Activated CD4-positive, alpha-beta T cell treated with anti-CD3 and anti-CD28 coated beads, Interleukin-2, amount 10 ng/mL, durations not matched to agents 7 days and 5 days (primary cell): ENCODE measurements around the gene FBXL20. TPM values are rescaled to one million over a fixed set of nuclear protein-coding genes. Genes with fewer than 3 reads are reported as not detected.
"Not testable (repeated sequence)": the region's sequence is repeated elsewhere in the genome, so short reads cannot be mapped to it uniquely, and the experiment has no call there.

Experiments used
- CTCF ChIA-PET: fragments of 350-600 bp; sonication (Branson Sonifier 250); formaldehyde crosslinking; loops from one replicate; lab custom pipeline; 2021; ENCODE audit warnings: antibody characterized with exemption; lab: Charles Lee
- POLR2A ChIA-PET: fragments of 350-600 bp; sonication (Branson Sonifier 250); formaldehyde crosslinking; loops from one replicate; lab custom pipeline; 2021; ENCODE audit warnings: antibody characterized with exemption; lab: Charles Lee
- DNase-seq: peaks from one replicate; pipeline ENCODE4 v3.0.0-alpha.2; 2020
- H3K27ac Mint-ChIP-seq: one replicate; pipeline ENCODE4 v1.8.0; 2021; ENCODE audit warnings: mild to moderate bottlenecking, moderate library complexity, mixed read lengths
- H3K27me3 Mint-ChIP-seq: one replicate; pipeline ENCODE4 v1.8.0; 2021; ENCODE audit warnings: mixed read lengths
- H3K36me3 Mint-ChIP-seq: one replicate; pipeline ENCODE4 v1.8.0; 2021; ENCODE audit warnings: low read depth, mixed read lengths
- H3K4me1 Mint-ChIP-seq: one replicate; pipeline ENCODE4 v1.8.0; 2021; ENCODE audit warnings: mixed read lengths
- H3K4me3 Mint-ChIP-seq: one replicate; pipeline ENCODE4 v1.8.0; 2021; ENCODE audit warnings: mild to moderate bottlenecking, moderate library complexity, mixed read lengths
- H3K9me3 Mint-ChIP-seq: one replicate; pipeline ENCODE4 v1.8.0; 2021; ENCODE audit warnings: mixed read lengths
- total RNA-seq, 2 experiments: library from RNA; stranded (reverse); gene quantifications; one replicate each; pipeline ENCODE4 v1.2.3, GENCODE V29; 2021

The FBXL20 gene
- total RNA-seq, 2 experiments from 2014 or later: 13.1 to 13.7 TPM

- no peaks in the 10 kb centered on the region for H3K36me3 Mint-ChIP-seq
- ChIA-PET CTCF (no interaction called here), POLR2A (no interaction called here)
- H3K4me3 Mint-ChIP-seq: no peak overlapping the region
- no peaks in the 10 kb centered on the region for H3K27me3 Mint-ChIP-seq
- H3K27ac Mint-ChIP-seq: no peak overlapping the region
- DNase-seq: no peak
- H3K4me1 Mint-ChIP-seq: no peaks in the 10 kb centered on the region
- no peaks in the 10 kb centered on the region for H3K9me3 Mint-ChIP-seq
Measured at GRCh38 chr17:39365872-39366271, 35.6 kb downstream of the FBXL20 start.

- ChIA-PET CTCF (no interaction called here), POLR2A (no interaction called here)
- no peak overlapping the region for H3K4me3 Mint-ChIP-seq
Measured at GRCh38 chr17:39365242-39365641, 36.2 kb downstream of the FBXL20 start.

GRCh38 chr17:39364236-39365025 lies 37.0 kb downstream of the FBXL20 start:
- ChIA-PET POLR2A (no interaction called here), CTCF (no interaction called here)
- no peak for DNase-seq
- H3K4me1 Mint-ChIP-seq: peaks cover 2% of the 10 kb centered on the region
- no peak overlapping the region for H3K27ac Mint-ChIP-seq
- H3K27me3 Mint-ChIP-seq: no peaks in the 10 kb centered on the region
- no peaks in the 10 kb centered on the region for H3K9me3 Mint-ChIP-seq
- no peaks in the 10 kb centered on the region for H3K36me3 Mint-ChIP-seq
- no peak overlapping the region for H3K4me3 Mint-ChIP-seq

More at GRCh38 chr17:39365242-39365641, 36.2 kb downstream of the FBXL20 start:
- H3K4me1 Mint-ChIP-seq: no peaks in the 10 kb centered on the region
- DNase-seq: no peak
- no peaks in the 10 kb centered on the region for H3K27me3 Mint-ChIP-seq
- no peaks in the 10 kb centered on the region for H3K36me3 Mint-ChIP-seq
- H3K9me3 Mint-ChIP-seq: no peaks in the 10 kb centered on the region
- no peak overlapping the region for H3K27ac Mint-ChIP-seq

GRCh38 chr17:39361064-39361463 lies 40.4 kb downstream of the FBXL20 start:
- H3K9me3 Mint-ChIP-seq: no peaks in the 10 kb centered on the region
- H3K27ac Mint-ChIP-seq: no peak overlapping the region
- H3K4me3 Mint-ChIP-seq: no peak overlapping the region
- ChIA-PET CTCF (no interaction called here), POLR2A (no interaction called here)
- H3K4me1 Mint-ChIP-seq: peaks cover 2% of the 10 kb centered on the region
- H3K36me3 Mint-ChIP-seq: peaks cover 2% of the 10 kb centered on the region
- H3K27me3 Mint-ChIP-seq: no peaks in the 10 kb centered on the region
- no peak for DNase-seq

DNA sequence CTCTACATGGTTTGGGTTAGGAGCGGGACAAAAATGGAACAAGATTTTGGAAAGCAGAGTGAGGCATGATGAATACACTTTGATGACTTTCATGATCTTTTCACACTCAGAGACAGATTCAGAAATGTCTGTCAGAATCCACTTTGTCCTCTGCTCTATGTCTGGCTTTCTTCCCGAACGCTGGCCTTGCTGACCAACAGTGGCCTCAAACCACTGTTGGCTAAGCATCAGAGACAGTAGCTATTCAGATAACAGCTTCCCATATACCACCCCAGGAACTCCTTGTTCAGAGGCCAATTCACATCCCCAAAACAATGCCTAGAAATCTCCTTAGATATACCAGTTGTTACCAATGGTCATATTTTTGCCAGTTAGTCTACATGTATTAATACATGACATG lies 40.9 kb downstream of the FBXL20 start:
- Mint-ChIP-seq H3K27ac (no peak overlapping the region), H3K27me3 (no peaks in the 10 kb centered on the region), H3K4me3 (no peak overlapping the region), H3K36me3 (peaks cover 2% of the 10 kb centered on the region), H3K9me3 (no peaks in the 10 kb centered on the region), H3K4me1 (peaks cover 2% of the 10 kb centered on the region)
- CTCF ChIA-PET: no interaction called here
- DNase-seq: no peak
- POLR2A ChIA-PET: no interaction called here

- ChIA-PET CTCF (no interaction called here), POLR2A (no interaction called here)
- H3K27ac Mint-ChIP-seq: no peak overlapping the region
- peaks cover 2% of the 10 kb centered on the region for H3K4me1 Mint-ChIP-seq
- H3K4me3 Mint-ChIP-seq: no peak overlapping the region
- H3K36me3 Mint-ChIP-seq: peaks cover 2% of the 10 kb centered on the region
- no peaks in the 10 kb centered on the region for H3K9me3 Mint-ChIP-seq
- H3K27me3 Mint-ChIP-seq: no peaks in the 10 kb centered on the region
- DNase-seq: no peak
Measured at GRCh38 chr17:39359994-39360393, 41.4 kb downstream of the FBXL20 start.

DNA sequence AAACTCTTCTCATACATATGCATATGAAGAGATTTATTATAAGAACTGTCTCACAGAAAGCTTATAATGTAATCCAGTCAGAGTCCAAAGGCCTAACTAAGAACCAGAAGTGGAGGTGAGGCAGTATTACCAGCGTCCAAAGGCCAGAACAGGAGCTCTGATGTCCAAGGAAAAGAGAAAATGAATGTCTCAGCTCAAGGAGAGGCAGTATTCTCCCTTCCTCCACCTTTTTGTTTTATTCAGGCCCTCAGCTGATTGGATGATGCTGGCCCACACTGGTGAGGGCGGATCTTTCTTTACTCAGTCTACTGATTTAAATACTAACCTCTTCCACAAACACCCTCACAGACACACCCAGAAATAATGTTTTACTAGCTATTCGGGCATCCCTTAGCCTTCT lies 43.4 kb downstream of the FBXL20 start:
- DNase-seq: no peak
- no peaks in the 10 kb centered on the region for H3K9me3 Mint-ChIP-seq
- no peaks in the 10 kb centered on the region for H3K27me3 Mint-ChIP-seq
- ChIA-PET POLR2A (no interaction called here), CTCF (interaction anchor here (1.1 kb wide), 1 partner anchor 14 kb away, joined by 3 read pairs; no protein-coding TSS in a partner anchor)
- H3K27ac Mint-ChIP-seq: no peak overlapping the region
- H3K4me1 Mint-ChIP-seq: peaks cover 2% of the 10 kb centered on the region
- H3K4me3 Mint-ChIP-seq: no peak overlapping the region
- peaks cover 2% of the 10 kb centered on the region for H3K36me3 Mint-ChIP-seq

DNA sequence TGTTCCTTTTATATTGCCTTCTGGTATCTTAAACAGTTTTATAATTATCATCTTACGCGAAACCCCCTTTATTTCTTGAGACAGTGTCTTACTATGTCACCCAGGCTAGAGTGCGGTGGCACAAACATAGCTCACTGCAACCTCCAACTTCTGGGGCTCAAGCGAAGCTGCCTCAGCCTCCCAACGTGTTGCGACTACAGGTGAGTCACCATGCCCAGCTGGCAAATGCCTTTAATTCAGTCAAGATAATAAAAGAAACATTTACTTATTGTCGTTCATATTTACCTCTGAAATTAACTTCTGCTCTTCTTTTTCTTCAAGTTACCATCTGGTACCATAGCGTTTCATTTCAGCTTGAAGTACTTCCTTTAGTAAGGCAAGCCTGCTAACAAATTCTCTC lies 43.9 kb downstream of the FBXL20 start:
- Mint-ChIP-seq H3K9me3 (no peaks in the 10 kb centered on the region), H3K27ac (no peak overlapping the region), H3K4me1 (peaks cover 2% of the 10 kb centered on the region), H3K36me3 (peaks cover 2% of the 10 kb centered on the region), H3K27me3 (no peaks in the 10 kb centered on the region), H3K4me3 (no peak overlapping the region)
- ChIA-PET POLR2A (no interaction called here), CTCF (interaction anchor here (1.1 kb wide), 1 partner anchor 14 kb away, joined by 3 read pairs; no protein-coding TSS in a partner anchor)
- no peak for DNase-seq

DNA sequence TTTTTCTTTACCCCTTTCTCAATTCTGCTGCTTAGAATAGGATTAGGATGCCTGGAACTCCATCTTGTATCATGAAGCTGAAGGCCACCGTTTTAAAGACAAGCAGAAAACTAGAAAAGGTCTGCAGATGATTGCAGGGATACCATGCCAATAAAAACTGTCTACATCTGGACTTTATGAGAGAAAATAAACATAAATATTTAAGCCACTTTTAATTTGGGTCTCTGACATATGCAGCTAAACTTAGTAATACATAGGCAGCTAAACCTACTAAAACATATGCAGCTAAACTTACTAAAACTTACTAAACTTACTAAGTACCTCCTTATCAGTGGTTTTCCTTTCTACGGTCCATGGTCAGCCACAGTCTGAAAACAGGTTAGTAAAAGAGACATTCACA lies 48.4 kb downstream of the FBXL20 start:
- Mint-ChIP-seq H3K27me3 (no peaks in the 10 kb centered on the region), H3K36me3 (peaks cover 2% of the 10 kb centered on the region), H3K4me1 (no peaks in the 10 kb centered on the region), H3K4me3 (no peak overlapping the region), H3K27ac (no peak overlapping the region), H3K9me3 (no peaks in the 10 kb centered on the region)
- no peak for DNase-seq
- CTCF ChIA-PET: interaction anchor here (0.6 kb wide), 3 partner anchors 14 to 563 kb away, joined by 3 to 4 read pairs (median 4); no protein-coding TSS in a partner anchor
- POLR2A ChIA-PET: no interaction called here

- peaks cover 2% of the 10 kb centered on the region for H3K36me3 Mint-ChIP-seq
- H3K4me3 Mint-ChIP-seq: no peak overlapping the region
- H3K9me3 Mint-ChIP-seq: no peaks in the 10 kb centered on the region
- H3K27me3 Mint-ChIP-seq: no peaks in the 10 kb centered on the region
- no peak overlapping the region for H3K27ac Mint-ChIP-seq
- POLR2A ChIA-PET: no interaction called here
- no peak for DNase-seq
- CTCF ChIA-PET: interaction anchor here (0.6 kb wide), 4 partner anchors 9 to 563 kb away, joined by 3 to 4 read pairs (median 3); no protein-coding TSS in a partner anchor
- no peaks in the 10 kb centered on the region for H3K4me1 Mint-ChIP-seq
Measured at GRCh38 chr17:39352511-39352910, 48.9 kb downstream of the FBXL20 start.

DNA sequence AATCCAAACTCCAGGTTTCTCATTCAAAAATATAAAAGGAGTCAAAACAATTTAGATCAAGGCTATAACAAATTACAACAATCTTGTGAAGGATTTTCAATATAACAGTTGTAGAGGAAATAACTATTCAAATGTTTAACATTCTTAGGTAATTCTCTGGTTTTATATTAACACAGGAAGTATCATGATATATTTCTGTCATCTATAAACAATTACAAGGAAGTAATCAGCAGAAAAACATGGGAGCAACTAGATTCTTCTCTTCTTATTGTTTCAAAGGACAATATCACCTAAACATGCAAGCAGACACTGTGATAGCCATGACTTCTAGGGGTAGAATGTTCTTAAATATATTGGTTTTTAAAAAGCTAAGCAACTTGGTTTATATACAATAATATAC lies 49.9 kb downstream of the FBXL20 start:
- no peaks in the 10 kb centered on the region for H3K4me1 Mint-ChIP-seq
- DNase-seq: no peak
- CTCF ChIA-PET: no interaction called here
- H3K36me3 Mint-ChIP-seq: no peaks in the 10 kb centered on the region
- H3K27me3 Mint-ChIP-seq: no peaks in the 10 kb centered on the region
- H3K27ac Mint-ChIP-seq: peak overlapping the region; percentile 19
- POLR2A ChIA-PET: no interaction called here
- no peaks in the 10 kb centered on the region for H3K9me3 Mint-ChIP-seq
- no peak overlapping the region for H3K4me3 Mint-ChIP-seq

- Mint-ChIP-seq H3K36me3 (no peaks in the 10 kb centered on the region), H3K4me1 (no peaks in the 10 kb centered on the region), H3K4me3 (no peak overlapping the region), H3K27me3 (no peaks in the 10 kb centered on the region), H3K27ac (no peak overlapping the region), H3K9me3 (no peaks in the 10 kb centered on the region)
- no peak for DNase-seq
- CTCF ChIA-PET: no interaction called here
- POLR2A ChIA-PET: interaction anchor here (0.6 kb wide), 1 partner anchor 1832 kb away, joined by 3 read pairs; no protein-coding TSS in a partner anchor
Measured at GRCh38 chr17:39349246-39349645, 52.2 kb downstream of the FBXL20 start.

GRCh38 chr17:39346863-39347262 lies 54.6 kb downstream of the FBXL20 start:
- H3K4me3 Mint-ChIP-seq, H3K4me1 Mint-ChIP-seq, CTCF ChIA-PET, DNase-seq, H3K27ac Mint-ChIP-seq, H3K36me3 Mint-ChIP-seq, POLR2A ChIA-PET, H3K27me3 Mint-ChIP-seq, H3K9me3 Mint-ChIP-seq: not testable (repeated sequence)
